Measurements from ENCODE around the gene TBXAS1. TPM values are rescaled to one million over a fixed set of nuclear protein-coding genes. Genes with fewer than 3 reads are reported as not detected.

Gene TBXAS1
- total RNA-seq, 2 donors from 2014 or later = 15.7 to 23.7 TPM

DNA sequence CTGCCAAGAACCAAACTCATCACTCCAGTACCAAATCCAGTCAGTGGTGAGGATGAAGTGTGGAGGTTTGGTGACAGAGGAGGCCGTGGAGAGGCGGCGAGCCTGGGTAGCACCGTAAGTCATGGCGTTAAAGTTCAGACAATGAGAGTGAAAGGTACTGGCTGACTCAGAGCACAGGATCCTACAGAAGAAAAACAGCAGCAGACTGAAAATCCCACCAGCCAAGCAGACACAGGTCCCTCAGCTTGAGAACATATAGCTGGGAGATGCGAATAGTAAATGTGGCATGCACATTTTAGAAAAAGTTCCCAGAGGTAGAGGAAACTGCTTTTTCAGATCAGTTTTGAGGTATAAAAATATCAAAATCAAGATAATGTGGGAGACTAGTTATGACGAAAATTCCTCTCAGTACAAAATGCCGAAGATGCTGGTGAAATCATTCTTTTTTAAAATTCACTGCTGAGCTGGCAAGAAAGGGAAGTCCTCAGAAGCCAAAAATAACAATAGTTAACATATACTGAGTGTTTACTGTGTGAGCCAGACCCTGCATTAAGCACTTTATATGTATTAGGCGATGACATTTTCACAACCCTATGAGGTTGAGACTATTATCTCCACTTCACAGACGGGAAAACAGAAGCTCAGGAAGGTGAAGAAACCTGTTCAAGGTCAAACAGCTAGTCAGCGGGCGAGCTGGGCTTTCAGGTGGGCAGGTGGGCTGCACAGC is 212.8 kb downstream of the TBXAS1 start:
- intact Hi-C loops (cut with DNase I) = no loop called here

DNA sequence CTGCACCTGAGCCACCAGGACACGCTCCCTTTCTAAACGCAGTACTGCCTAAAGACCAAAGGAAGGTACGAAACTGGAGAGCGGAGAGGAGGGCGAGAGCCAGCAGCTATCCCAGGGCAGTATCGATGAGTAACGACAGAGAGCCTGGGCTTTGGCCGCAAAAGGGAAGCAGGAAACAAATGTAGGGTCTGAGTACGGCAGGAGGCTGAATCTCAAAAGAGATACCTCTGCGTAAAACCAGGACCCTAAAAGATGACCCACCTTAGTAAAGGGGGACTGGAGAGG is 213.3 kb downstream of the TBXAS1 start:
- DNase-seq (ENCODE audit: low spot score) = no peak
- intact Hi-C loops (cut with DNase I) = no loop called here

More for the DNA sequence above, 212.8 kb downstream of the TBXAS1 start:
- no peak for DNase-seq (ENCODE audit: low spot score)

DNA sequence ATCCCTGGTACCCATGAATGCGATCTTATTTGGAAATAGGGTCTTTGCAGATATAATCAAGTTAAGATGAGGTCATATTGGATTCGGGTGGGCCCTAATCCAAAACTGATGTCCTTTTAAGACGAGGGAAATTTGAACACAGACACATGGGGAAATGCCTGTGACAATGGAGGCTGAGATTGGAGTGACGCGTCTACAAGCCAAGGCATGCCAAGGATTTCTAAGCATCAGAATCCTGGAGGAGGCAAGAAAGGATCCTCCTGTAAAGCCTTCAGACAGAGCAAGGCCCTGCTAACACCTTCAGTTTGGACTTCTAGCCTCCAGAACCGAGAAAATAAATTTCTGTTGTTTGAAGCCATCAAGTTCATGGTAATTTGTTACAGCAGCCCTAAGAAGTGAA is 215.2 kb downstream of the TBXAS1 start:
- intact Hi-C loops (cut with DNase I) = no loop called here
- no peak for DNase-seq (ENCODE audit: low spot score)

DNA sequence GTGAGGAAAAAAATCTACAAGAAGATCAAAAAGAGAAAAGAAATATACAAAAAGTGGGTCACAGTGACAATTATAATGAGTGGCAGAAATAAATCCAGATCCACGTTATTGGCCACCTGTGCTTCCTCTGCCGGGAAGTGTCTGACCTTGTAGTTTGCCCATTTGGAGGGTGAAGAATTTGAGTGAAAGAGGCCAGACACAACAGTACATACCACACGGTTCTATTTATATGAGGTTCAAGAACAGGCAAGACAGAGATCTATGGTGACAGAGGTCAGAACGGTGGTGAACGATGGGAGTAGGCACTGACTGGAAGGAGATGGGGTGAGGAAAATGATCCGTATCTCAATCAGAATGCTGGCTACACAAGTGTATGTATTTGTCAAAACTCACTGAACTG is 216.6 kb downstream of the TBXAS1 start:
- intact Hi-C loops (cut with DNase I) = no loop called here
- no peak for DNase-seq (ENCODE audit: low spot score)

DNA sequence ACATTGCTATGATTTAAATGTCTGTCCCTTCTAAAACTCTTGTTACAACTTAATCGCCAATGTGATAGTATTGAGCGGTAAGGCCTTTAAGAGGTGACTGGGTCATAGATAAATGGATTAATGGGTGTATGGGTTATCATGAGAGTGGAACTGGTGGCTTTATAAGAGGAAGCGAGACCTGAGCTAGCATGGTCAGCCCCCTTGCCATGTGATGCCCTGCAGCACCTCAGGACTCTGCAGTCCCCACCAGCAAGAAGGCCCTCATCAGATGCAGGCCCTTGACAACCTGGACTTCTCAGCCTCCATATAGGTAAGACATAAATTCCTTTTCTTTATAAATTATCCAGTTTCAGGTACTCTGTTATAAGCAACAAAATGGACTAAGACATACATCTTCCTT is 218.1 kb downstream of the TBXAS1 start:
- no peak for DNase-seq (ENCODE audit: low spot score)
- intact Hi-C loops (cut with DNase I) = no loop called here

DNA sequence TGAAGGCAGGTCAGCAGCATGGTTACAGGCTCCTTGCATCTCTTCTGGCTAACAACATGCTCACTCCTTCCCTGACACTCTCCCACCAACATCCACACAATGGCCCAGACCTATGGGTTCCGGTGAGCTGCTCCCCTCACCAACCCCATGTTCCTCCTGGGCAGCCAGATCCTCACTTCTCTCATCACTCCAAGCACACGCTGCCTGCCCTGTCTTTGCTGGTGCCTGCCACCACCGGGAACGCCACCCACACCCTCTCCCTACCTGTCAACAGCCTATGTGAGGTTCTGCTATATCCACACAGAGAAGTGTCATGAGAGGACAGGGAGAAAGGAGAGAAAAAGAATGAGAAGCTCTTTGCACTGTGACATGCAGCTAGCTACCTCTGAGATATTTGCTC is 219.1 kb downstream of the TBXAS1 start:
- DNase-seq (ENCODE audit: low spot score) = no peak
- intact Hi-C loops (cut with DNase I) = no loop called here

DNA sequence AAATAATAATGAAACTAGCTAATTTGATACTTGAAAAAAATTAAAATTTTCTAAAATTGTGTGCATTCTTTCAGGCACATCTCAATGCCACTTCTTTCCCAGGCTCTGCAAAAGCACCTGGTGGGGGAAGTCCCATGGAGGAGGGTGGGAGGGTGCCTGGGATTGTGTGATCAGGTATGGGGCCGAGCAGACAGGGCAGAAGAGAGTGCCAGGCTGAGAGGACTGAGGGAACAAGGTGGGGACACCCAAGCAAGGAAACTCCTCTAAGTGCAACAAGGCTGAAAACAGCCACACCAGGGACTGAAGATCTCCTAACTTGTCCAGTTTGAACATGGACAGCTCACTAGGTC is 219.9 kb downstream of the TBXAS1 start:
- intact Hi-C loops (cut with DNase I) = no loop called here
- DNase-seq (ENCODE audit: low spot score) = no peak

DNA sequence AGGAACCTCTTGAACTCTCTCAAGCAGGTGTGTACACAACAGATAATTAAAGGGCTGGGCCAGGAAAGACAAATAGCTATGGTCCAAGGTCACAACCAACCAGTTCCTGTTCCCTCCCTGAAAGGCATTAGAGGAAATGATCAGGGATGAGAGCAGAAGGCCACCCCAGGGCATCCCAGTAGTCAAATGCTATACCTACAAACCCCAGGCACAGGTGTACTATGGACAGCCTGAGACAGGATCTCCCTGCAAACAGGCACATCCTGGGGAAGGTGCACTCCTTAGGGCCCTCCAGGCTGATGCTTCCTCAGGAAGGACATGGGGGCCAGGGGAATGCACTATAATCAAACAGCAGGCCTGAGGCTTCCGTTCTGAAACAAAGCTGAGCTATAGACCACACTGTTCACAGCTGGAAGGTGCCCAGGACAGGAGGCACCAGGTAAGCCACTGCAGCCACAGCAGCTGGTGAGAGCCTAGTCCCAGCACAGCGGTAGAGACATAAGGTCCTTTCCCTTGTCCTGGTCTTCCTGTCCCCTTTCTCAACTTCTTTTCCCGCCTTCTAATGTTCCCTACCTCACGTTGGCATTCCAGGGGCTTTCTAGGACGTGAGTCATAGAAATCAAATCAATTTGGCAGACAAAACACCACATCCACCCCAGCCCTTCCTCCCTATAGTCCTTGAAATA is 220.4 kb downstream of the TBXAS1 start:
- intact Hi-C loops (cut with DNase I) = no loop called here
- DNase-seq (ENCODE audit: low spot score) = no peak

DNA sequence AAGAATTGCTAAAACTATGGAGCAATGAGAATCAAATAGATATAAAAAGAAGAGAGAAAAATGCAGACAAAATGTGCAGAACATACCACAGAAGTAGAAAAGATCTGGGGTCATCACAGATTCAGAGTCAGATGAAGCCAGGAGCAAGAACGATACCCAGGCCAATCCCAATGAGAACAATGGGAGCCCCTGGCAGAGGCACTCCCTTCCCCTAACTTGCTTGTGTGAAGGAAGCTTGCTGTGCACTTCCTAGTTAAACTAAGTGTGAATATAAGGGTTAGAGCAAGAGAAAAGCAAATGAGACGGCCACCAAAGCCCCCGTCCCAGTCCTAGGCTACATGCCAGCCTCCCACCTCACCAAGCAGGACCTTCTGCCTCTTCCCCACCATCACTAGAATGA is 221.0 kb downstream of the TBXAS1 start:
- intact Hi-C loops (cut with DNase I) = no loop called here
- DNase-seq (ENCODE audit: low spot score) = no peak

DNA sequence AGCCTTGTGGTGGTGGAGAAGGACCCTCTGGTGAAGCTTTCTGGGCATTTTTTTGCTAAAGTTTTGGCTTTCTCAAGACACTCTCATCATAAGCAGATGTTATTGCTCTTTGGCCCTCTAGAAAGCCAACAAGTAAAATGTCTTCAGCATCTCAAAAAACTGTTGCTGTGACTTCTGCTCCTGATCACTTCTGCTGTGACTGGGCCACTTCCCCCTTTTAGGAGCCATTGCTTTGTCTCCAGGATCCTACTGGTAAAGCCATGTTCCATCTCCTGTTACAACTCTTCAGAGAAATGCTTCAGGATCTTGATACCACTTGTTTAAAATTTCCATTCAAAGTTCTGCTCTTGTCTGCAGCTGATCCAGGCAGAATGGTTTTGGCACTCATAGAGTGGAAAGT is 222.8 kb downstream of the TBXAS1 start:
- no peak for DNase-seq (ENCODE audit: low spot score)
- intact Hi-C loops (cut with DNase I) = no loop called here

DNA sequence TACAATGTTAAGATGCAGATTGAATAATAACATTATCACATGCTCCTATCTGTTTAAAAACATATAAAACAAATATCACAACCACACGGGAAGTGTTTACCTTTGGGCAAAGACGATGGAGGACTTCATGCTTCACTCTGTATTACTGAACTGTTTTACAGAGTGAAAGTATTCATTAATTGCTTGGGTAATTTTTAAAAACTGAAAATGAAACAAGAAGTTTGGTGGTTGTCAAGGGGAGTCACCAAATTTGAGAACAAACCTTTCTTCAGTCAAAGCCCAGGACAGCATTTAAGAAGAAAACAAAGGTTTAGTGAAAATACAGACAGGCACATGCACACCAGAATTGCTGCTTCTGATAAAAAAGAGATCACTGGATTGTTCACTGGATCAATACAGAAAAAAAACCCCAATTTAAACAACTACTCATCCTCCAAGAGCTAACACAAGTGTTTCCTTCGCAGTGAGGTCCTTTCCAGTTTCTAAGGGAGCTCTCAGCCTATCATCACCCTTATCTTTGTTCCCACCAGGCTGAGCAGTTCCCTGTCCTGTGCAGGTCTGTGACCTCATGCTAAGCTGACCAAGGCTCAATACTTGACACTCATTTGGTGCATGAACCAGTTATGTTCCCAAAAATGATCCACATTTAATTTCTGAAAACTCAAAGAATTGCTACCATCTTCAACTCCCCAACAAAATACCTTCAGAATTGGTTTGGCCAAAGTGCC is 224.9 kb downstream of the TBXAS1 start:
- intact Hi-C loops (cut with DNase I) = no loop called here

DNA sequence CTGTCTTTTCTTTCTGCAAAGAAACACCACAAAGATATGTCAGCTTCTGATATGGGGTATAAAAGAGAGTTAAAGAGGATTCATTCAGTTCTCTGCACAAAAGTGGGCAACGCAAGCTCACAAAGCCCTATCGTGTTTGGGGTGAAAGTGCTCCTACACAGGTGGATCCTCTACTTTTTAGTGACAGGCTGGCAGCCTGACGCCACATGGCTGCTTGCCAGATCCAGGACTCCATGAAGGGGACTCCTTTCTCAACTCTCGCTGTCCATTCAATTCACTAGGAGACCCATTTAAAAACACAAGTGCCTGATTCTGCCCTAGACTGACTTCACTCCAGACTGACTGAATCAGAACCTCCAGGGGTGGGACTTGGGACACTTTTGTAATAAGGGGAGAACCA is 225.7 kb downstream of the TBXAS1 start:
- intact Hi-C loops (cut with DNase I) = no loop called here
- DNase-seq (ENCODE audit: low spot score) = no peak

More for the DNA sequence above, 224.9 kb downstream of the TBXAS1 start:
- DNase-seq (ENCODE audit: low spot score) = no peak

DNA sequence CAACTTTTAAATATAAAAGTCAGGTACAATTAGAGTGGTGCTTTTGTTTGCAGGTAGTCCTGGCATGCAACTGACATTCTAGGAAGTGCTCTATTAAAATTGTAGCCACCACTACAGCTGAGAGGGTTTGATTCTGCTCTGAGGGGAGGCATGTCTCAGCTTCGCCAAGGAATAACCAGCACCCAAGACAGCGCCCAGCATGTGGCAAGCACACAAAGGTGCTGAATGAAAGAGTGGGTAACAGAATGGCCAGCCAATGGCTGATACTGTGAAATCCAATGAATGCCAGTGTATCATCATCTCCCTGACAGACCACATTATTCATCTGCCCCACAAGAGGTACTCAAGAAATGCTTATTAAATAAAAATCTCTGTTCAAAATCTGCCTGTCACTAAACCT is 226.8 kb downstream of the TBXAS1 start:
- intact Hi-C loops (cut with DNase I) = no loop called here
- DNase-seq (ENCODE audit: low spot score) = no peak

DNA sequence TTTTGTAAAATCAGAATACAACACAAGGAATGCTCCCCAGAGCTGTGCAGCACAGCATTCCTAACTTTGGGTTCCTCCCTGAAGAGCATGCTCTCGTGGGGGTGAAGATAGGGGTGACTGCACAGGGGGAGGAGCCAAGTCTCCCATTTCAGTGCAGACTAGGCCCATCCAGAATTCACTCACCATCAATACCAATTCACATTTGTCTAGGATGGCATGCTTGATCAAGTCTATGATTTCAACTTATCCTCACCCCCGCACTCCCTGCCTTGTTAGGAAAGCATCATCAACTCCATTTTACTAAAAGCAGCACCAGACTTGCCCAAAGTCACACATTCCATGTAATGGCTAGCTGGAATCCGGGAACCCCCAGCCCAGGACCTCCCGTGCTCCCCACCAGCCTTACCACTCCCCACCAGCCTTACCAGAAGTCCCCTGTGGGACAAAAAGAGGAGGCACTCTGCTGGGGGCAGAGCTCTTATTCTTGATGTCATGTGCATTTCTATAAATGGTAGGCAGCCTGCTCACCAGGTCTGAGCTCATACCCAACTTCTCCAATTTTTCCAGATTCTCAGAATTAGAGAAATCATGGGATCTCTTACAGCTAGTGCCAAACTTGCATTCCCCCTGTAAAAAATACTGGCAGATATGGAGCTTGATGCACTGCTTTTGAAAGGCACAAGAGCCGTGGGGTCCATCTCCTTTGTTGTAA is 227.5 kb downstream of the TBXAS1 start:
- DNase-seq (ENCODE audit: low spot score) = no peak
- intact Hi-C loops (cut with DNase I) = no loop called here

DNA sequence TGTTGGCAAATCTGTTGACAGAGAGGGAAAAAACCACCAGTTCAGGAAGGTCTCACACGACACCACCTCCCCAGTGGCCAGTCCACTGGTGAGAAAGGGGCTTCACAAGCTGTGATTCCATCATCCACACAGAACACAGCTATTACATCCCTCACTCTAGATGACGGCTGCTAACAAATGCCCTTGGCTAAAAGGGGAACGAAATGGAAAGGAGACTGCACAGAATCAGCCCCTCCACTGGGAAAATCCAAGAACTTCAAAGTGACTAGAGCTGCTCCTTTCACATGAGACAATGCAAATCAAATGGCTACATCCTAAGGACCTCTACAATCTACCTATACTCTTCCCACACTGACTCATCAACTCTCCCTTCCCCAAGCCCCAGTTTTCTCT is 228.1 kb downstream of the TBXAS1 start:
- intact Hi-C loops (cut with DNase I) = no loop called here
- no peak for DNase-seq (ENCODE audit: low spot score)

DNA sequence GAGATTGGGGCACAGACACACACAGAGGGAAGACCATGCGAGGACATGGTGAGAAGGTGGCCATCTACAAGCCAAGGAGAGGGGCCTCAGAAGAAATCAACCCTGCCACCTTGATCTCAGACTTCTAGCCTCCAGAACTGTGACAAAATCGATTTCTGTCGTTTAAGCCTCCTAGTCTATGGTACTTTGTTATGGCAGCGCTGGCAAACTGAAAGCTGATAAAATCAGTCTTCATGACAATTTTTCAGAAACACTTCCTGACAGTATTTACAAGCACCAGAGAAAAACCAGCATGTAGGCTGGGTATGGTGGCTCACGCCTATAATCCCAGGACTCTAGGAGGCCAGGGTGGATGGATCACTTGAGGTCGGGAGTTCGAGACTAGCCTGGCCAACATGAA is 229.5 kb downstream of the TBXAS1 start:
- DNase-seq (ENCODE audit: low spot score) = no peak
- intact Hi-C loops (cut with DNase I) = no loop called here

DNA sequence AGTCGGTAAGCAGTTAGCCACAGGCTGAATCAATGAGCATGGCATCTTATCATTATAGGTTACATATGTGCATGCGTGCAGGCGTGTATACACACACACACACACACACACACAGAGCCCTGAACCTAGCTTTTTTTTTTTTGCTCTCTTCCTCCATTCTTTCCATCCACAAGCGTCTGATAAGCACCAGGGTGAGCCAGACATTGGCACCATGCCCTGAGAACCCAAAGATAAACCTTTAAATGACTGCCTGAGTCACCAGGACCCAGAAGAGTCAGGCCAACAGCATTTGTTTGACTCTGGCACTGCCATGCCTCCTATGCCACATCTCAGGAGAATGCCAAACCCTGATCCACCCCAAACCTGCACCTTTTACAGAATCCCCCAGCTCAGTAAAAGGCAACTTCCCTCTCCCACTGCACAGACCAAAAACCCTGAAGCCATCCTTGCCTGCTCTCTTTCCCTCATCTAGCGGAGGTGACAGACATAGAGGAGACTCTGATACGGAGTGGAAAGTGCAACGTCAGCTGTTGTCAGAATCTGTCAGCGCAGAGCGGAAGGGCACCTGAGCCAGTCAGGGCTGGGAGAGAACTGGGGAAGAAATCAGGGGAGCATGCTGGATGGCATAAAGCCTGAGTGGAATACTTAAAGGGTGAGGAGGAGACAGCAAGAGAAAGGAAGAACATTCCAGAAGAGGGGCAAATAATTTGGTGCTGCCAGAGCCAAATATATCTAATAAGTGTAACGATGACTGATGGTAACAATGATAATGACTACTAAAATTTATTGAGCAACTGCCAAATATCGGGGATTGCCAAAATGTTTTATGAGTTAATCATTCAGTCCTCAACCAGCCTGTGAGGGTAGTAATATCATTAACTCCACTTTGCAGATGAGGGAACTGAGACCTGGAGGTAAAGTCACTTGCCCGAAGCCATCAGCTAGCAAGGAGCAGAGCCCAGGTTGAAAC is 230.5 kb downstream of the TBXAS1 start:
- DNase-seq (ENCODE audit: low spot score) = peak; percentile 93
- intact Hi-C loops (cut with DNase I) = no loop called here

DNA sequence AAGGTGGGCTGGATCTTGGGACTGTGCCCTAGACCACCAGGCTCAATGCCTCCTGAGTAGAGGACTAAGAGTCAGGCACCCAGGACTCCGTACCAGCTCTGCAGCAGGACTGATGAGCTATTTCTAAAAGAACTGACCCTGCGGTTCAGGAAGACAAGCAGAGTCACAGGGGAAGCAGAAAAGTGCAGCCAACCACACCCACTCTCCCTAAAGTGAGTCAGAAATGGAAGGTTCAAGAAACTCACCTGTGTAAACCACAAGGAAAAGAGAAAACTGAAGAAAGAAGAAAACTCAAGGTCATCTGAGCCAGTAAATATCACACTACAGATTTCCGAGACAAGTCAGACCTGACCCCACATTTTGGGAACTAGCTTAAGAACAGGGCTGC is 231.2 kb downstream of the TBXAS1 start:
- intact Hi-C loops (cut with DNase I) = no loop called here
- no peak for DNase-seq (ENCODE audit: low spot score)

Measured in posterior vena cava (tissue), 2 donors.